Measurements from ENCODE around the gene STK10.

DNA sequence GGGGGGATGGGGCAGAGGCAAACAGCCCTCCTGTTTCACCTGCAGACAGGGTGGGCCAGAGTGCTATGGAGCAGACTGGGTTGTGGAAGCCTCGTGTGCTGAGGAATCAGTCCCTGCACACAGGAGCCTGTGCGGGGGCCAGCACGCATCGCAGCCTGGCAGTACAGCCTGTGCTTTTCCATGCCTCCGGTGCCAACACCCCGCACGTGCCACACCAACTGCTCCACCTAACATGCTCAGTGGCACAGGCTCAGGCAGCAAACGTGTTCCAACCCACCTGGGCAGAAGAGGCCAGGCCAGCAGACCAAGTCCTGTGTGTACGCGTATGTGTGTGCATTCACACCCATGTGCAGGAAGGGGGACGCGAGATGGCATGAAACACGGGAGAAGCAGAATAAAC, 144.2 kb downstream of the STK10 start:
- no peak for TF ChIP-seq POLR2A (IDR thresholded peaks at IDR 0.05)
- TF ChIP-seq, protein P1, sequence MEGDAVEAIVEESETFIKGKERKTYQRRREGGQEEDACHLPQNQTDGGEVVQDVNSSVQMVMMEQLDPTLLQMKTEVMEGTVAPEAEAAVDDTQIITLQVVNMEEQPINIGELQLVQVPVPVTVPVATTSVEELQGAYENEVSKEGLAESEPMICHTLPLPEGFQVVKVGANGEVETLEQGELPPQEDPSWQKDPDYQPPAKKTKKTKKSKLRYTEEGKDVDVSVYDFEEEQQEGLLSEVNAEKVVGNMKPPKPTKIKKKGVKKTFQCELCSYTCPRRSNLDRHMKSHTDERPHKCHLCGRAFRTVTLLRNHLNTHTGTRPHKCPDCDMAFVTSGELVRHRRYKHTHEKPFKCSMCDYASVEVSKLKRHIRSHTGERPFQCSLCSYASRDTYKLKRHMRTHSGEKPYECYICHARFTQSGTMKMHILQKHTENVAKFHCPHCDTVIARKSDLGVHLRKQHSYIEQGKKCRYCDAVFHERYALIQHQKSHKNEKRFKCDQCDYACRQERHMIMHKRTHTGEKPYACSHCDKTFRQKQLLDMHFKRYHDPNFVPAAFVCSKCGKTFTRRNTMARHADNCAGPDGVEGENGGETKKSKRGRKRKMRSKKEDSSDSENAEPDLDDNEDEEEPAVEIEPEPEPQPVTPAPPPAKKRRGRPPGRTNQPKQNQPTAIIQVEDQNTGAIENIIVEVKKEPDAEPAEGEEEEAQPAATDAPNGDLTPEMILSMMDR (IDR thresholded peaks at IDR 0.05): no peak
